PC-9 (cell line): ENCODE data around the gene MTHFD2.

Source experiments
- EZH2 ChIP-seq: fragments of 200-600 bp; sonication (generic); IDR thresholded peaks from 2 replicates; pipeline ENCODE4 v1.8.0; 2017; ENCODE audit warnings: antibody characterized with exemption, low read depth
- TF ChIP-seq, protein P1 (sequence below): fragments of 200-600 bp; sonication (generic); conservative IDR thresholded peaks from 2 replicates; pipeline ENCODE4 v1.6.1; 2017; ENCODE audit warnings: mixed run types, antibody characterized with exemption, mild to moderate bottlenecking, moderate library complexity

DNA sequence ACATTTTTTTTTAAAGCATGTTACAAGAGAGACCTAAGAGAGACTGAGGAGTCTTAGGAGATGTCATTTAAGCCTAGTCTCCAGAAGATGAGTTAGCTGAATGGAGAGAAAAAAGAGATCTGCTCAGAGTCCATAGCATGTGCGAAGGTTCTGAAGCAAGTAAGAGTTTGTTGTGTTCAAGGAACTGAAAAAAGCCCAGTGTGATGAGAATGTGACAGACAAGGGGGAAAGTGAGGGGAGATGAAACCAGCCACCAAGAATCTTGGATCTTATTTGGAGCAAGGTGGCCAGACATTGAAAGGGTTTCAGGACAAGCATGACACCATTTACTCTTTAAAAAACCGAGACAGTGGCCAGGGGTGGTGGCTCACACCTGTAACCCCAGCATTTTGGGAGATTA, 14.5 kb upstream of the MTHFD2 start:
- TF ChIP-seq, protein P1, sequence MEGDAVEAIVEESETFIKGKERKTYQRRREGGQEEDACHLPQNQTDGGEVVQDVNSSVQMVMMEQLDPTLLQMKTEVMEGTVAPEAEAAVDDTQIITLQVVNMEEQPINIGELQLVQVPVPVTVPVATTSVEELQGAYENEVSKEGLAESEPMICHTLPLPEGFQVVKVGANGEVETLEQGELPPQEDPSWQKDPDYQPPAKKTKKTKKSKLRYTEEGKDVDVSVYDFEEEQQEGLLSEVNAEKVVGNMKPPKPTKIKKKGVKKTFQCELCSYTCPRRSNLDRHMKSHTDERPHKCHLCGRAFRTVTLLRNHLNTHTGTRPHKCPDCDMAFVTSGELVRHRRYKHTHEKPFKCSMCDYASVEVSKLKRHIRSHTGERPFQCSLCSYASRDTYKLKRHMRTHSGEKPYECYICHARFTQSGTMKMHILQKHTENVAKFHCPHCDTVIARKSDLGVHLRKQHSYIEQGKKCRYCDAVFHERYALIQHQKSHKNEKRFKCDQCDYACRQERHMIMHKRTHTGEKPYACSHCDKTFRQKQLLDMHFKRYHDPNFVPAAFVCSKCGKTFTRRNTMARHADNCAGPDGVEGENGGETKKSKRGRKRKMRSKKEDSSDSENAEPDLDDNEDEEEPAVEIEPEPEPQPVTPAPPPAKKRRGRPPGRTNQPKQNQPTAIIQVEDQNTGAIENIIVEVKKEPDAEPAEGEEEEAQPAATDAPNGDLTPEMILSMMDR = no peak
- TF ChIP-seq EZH2 = no peak
